ENCODE measurements around the gene SCYL1.

Gene SCYL1

DNA sequence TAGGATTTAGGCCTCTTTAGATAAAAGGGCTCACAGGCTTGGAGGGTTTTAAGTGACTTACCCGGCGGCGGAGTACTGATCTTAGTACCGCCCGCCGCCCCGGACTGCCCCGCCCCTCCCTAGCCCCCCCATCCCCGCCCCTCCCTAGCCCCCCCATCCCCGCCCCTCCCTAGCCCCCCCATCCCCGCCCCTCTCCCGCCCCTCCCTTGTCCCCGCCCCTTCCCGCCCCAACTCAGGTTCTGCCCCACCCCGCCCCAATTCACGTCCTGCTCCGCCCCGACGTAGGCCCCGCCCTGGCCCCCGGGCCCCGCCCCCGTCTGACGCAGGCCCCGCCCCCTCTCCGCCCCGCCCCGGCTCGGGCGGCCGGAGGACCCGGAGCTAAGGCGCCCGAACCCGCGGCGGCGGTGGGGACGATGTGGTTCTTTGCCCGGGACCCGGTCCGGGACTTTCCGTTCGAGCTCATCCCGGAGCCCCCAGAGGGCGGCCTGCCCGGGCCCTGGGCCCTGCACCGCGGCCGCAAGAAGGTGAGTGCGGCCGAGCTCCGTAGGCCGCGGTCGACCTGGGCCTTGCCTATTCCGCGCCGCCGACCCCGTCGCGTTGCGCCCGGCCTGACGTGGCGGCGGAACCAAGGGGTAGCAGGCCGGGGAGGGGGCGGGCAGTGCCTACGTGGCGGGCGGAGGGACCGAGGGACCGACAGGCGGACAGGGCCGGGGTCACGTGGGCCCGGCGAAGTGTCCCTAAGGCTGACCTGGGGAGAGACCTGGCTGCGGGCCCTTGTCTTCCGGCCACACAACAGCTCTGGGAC is at the start of gene SCYL1:
SCYL1 (plus strand) TSS at position 343 of the 805 bp plus-strand sequence; CDS start at position 414, 71 bp downstream.
- peak; percentile 89 for DNase-seq

DNA sequence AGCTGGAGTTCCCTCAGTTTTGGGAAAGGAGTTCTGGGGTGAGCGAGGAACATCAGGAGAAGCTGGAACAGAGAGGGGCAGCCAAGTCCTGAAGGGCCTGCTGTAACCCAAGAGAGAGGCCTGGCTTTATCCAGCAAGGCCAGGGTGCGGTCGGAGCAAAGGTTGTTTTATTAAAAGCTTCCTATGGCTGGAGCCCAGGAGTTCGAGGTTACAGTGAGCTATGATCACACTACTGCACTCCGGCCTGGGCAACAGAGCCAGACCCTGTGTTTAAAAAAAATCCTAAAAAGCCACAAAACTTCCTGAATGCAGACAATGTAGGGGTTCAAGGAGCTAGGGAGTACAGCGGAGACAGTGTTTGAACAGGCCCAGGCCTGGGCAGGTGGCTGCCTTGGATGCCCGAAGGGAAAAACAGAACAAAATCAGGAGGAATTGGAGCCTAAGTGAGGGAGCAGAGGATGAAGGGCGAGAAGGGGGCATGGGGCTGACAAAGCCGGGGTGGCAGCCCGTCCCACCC is 48.2 kb upstream of the SCYL1 start:
- DNase-seq: no peak

DNA sequence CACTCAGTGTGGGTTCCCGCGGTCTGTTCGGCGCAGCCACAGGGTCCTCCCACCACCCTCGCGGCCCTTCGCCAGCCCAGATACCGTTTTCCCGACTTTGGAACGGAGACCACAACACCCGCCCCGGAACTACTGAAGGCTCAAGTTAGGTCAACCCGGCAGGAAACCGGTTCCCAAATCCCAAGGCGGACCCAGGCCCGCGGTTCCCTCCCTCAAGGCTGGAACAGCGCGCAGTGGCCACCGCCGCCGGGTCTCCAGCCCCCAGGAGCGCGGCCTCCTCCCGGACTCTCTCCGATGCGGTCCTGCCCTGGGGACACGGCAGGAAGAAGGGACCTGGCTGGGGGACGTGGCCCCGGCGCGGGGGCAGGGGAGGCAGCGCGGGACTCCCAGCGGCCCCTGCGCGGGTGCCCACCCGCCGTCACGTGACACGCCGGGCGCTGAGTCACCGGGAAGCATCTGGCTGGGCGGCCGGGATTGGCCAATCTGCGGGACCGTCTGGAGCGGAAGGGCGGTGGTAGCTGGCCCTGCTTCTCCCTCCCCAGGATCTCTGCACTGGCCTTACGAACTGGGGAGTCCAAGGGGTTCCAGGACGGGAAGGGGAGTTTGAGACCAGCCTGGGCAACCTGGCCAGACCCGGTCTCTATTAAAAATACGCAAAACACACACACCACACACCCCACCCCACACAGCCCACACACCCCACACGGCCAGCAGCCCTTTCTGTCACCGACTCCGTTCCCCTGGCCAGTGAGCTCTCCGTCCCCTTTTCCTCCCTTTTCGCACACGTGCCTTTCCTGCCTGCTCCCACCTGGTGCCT is 47.5 kb upstream of the SCYL1 start:
- peak; percentile 99 for DNase-seq

DNA sequence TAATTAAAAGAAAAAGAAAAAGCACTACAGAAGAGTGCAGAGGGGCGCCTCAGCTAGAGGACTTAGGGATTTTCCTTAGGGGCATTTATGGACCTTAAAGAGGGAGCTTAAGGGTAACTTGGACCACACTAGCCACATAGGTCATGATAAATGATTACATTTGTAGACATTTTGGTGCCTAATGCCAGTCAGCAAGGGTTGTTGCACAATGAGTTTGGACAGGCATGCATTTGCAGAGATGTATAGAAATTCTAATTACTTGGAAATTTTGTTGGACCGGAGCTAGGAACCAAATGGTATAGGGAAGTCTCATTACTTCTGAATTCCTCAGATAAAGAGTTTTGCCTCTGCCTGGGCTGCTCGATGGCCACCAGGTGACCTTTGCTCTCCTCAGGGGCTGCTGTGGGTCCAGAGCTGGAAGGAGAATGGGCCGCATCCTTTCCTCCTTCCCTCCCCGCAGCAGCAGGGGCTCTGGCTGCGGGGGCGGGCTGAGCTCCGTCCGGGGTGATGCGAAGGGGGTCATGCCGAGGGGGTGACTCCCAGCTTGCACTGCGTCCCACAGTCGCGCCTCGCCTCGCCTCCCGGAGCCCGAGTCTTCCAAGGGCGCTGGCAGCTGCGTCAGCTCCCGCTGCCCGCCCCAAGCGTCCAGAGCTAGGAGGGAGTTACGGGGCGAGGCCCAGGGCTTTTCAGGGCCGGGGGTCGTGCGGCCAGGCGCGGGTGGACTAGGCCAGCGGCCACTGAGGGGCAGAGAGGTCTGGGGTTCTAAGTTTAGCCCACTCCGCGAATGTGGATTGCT is 46.3 kb upstream of the SCYL1 start:
- DNase-seq: peak; percentile 57

DNA sequence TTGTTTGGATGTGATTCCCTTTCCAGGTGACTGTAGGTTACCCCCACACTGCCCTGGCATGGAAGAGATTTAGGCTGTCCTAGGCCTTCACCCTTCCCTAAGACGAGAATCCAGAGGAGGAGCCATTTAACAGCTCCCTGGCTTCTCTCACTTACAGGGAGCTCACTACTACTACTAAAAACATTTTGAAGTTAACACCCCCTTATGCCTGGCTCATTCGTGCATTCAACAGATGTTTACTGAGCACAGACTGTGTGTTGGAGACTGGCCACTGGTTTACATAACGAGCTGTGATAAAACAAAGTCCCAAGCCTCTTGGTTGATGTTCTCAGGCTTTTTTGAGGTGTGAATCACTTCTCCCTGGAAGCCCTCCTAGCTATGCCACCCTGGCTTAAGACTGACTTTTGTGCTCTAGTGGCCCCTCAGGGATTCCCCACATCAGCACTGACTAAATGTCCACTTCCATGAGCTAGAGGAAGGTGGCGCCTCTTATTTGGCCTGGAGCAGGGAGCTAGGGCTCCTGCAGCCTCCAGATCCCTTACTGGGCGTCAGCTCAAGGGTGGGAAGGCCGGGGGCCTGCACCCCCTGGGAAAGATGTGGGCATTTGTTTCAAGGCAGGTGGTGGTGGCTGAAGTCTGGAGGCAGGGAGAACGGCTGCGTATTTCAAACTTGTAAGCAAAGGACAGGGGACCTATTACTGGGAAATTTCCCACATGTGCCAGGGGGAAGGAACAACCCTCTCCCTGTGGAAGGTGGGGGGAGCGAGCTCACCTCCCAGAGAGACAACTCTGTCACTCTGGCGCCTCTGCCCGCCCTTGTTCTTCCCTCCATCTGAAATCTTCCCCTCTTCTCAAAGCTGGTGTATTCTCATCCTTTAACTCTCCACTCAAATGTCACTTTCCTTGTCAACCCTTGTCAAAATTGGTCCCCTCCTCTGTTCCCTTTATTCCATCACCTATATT is 45.4 kb upstream of the SCYL1 start:
- peak; percentile 60 for DNase-seq

DNA sequence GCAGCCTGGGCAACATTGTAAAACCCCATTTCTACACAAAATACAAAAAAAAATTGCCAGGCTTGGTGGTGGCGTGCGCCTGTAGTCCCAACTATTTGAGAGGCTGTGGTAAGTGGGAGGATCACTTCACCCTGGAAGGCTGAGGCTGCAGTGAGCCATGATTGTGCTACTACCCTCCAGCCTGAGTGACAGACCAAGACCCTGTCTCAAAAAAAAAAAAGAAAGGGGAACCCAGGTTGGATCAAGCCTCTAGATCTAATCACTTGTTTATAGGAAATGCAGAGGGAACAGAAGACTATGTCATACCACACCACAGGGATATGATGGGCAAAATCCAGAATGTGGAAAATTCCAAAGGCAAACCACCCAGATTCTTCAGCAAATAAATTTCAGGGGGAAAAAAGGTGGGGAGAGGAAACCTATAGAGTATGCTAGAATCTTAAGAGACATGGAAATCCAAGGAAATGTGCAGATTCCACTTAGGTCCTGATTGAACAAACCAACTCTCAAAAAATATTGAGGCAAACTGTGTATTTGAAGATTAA is 42.5 kb upstream of the SCYL1 start:
- no peak for DNase-seq

DNA sequence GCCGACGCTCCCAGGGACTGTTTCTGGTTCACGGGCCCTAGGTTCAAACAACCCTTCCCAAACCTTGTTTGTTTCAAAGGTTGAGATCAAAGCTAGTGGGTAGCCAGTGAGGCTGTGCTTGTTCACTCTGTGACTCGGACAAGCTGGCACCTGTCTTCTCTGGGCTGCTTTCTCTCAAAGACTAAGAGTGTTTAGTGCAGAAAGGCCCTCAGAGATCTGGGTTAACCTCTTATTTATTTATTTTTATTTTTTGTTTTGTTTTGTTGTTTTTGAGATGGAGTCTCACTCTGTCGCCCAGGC is 39.0 kb upstream of the SCYL1 start:
- DNase-seq: no peak

DNA sequence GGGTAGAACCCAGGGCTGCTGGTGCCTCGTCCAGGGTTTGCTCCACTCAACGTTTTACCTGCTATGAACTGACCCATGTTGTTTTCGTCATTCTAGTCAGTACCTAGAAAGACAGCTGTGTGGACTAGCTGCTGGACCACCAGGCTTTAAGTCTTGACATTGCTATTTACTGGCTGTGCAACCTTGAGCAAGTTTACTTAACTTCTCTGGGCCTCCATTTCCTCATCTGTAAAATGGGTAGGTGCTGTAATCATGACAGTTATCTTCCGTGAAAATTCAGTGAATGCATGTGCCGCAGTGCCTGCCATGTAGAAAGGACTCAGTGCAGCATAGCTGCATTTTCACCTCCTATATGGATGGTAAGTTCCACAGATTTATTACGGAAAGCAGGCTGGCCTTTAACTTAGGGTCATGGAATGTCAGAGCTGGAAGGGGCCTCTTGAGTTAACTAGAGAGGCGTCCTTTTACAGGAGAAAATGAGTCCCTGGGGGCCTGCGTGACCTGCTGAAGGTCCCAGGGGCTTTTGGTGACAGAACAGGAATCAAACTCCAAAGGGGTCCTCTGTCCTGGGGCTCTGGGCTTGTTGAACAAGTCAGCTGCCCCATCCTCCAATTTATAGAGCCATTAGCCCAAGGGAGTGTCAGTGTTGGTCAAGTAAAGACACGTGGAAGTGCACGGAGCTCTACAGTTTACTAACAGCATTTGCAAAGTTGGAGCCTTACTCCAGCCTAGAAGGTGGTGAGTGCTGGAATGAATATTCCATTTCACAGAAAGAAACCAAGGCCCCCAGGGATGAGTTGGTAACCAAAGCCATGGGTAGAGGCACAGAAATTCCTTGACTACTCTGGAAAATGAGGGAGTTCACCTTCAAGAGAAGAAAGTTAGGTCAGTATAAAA is 38.1 kb upstream of the SCYL1 start:
- no peak for DNase-seq

DNA sequence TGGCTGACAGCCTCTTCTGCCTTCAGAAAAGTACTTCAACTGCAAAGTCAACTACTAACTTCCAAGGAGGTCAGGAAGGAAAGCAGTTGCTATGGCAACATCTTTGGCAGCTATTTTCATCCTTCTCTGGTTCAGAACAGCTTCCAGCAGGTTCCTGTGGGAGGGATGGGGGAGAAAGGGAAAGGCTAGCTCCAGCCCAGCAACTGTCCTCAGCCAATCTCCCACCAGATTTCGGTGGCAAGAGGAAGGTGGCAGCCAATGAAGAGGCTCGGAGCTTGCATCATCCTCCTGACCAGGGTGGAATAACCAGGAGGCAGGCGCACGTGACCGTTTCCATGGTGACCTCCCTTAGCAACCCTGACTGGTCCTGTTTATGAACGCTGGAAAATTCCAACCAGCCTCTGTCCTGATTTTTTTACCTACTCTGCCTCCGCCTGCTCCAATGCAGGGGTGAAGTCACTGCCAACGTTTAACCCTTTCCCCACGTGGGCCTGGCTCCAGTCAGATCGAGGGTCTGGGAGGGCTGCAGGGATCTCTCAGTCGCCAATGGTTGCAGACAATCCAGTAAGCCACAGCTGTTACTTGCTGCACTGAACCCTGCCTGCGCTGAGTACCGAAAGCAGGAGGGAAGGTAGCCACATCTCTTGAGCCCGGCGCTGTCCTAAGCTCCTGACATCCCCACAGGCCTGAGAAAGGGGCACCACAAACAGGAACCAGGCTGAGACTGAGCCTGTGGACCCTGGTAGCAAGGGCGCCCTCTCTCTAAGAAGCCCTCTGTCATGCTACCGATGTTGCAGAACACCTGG is 37.2 kb upstream of the SCYL1 start:
- peak; percentile 93 for DNase-seq

DNA sequence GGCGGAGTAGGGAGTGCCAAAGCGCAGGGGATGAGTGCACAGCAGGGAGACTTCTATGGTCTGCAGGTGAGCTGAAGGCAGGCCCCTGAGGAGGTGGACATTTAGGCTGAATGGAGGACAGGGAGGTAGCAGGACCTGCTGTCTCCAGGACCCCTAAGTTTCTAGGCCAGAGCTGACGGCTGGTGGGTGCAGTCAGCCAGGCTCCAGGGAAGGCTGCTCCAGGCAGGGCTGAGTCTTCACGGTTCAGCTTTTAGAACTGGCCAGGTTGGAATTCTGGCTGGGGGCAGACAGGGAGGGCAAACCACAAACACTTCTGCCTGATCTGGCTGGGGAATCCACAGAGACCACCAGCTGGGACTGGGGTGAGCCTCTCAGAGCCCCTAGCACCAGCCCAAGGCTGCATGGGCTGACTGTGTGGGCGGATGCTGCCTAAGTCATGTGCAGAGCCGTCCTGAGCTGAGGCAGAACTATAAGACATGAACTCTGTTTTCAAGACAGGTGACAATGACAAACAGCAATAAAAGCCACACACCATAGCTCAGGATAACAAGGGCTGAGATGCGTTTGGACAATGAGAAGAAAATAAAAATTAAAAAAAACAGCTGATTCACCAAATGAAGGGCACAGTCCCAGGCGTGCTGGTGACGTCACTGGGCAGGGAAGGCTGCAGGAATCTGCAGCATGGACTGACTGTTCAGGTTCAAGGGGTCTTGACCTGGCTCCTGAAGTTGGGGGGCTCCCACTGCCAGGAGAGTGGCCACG is 36.4 kb upstream of the SCYL1 start:
- no peak for DNase-seq

DNA sequence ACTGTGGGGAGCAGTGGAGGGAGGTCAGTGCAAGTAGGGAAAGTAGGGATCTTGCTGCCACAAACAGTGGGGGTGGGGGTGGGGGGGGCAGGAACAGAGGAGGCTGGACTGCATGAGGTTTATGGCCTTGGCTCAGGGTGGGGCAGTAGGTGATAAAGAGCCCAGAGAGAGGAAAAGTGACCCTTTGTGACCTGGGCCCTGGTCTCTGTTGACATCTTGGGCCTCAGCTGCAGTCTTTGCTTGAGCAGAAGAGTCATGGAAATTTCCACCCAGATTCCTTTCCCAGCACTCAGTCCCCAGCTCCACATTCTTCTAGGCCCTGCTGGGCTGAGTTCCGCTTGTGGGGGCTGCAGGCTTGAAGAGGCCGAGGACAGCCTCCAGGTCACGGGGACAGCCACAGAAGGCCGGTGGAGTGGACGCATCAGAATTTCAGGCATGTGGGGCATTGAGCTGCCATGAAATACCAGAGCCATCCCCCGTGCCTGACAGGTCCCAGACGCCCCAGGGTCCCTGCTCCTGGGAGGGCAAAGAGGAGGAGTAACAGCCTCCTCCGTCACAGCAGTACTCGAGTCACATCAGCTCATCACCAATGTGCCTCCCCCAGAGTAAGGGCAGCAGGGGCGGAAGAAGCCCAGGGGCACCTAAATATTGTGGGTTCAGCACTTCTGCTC is 35.7 kb upstream of the SCYL1 start:
- no peak for DNase-seq

DNA sequence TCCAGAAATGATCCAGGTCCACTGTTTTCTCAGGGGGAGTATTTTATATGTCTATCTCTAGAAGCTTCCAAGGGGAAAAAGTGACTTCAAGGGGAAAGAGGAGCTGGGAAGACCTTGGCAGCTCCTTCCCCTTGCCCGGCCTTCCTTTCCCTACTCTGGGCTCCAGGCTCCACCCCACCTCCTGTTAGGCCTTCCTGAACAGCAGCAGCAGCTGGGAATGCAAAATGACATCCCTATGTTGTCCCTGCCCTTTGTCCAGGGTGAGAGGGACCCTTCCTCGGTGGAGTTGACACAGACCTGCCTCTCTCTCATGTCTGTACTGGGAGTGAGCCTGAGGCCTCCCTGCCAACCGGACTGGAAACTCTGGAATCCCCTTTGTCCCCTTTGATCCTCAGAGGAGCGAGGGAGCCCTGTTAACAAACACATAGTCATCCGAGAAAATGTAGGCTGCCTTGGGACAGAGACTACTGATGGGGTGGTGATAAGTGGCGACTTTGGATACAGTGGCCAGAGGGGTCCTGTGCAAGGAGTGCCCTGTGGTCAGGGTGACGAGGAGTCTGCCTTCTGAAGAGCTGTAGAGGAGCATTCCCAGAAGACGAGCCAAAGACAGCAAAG is 35.1 kb upstream of the SCYL1 start:
- DNase-seq: no peak

DNA sequence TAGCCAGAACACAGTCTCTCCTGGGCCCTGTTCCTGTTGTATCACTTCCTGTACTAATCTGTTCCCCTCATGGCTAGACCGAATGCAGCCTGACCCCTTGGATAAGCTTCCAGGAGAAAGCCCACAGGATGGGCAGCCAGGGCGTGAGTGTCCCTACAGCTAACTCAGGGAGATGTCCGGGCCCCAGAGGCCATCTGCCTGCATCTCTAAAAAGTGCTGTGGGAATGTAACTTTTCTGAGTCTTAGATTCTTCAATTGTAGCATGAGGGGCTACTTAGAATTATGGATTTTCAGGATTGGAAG is 33.8 kb upstream of the SCYL1 start:
- DNase-seq: no peak

DNA sequence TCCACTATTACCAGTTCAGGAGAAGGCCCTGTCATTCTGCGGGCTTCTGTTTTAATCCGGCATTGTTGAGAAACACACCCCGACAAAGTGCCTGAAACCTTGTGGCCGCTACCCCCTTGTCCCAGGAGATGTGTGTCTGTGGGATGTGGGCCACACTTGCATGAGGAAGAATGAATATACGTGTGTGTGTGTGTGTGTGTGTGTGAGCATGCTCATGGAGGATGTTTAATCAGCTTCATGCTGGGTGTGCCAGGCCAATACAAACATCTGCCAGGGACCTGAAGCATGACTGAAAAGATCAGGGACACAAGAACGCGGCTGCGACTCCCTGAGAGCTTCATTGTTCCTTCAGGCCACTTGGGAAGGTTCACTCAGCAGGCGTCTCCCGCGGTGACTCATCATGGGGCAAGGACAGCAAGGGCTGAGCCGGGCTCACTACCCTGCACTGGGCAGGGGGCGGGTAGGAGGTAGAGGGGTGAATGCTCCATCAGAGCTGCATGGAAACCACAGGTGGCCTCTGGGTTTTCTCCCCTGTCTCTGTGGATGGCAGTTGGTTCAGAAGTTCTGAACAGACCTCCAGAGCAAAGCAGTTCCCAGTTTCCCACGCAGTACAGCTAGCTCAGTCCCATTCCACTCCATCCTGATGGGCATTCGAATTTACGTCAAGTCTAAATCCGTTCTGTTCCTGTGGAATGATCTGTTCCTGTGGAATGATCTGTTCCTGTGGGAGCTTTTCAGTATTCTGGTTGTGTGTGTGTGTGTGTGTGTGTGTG is 33.1 kb upstream of the SCYL1 start:
- DNase-seq: peak; percentile 86

DNA sequence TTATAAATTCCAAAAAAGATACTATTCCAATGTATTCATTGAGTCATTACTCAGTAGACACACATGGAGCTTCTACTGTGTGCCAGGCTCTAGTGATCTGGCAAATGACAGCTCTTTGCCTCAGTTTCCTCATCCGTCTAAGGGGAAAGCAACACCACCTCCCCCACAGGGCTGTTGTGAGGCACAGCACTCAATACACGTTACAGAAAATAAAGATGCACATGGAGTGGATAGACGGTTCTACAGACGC is 32.6 kb upstream of the SCYL1 start:
- DNase-seq: no peak

DNA sequence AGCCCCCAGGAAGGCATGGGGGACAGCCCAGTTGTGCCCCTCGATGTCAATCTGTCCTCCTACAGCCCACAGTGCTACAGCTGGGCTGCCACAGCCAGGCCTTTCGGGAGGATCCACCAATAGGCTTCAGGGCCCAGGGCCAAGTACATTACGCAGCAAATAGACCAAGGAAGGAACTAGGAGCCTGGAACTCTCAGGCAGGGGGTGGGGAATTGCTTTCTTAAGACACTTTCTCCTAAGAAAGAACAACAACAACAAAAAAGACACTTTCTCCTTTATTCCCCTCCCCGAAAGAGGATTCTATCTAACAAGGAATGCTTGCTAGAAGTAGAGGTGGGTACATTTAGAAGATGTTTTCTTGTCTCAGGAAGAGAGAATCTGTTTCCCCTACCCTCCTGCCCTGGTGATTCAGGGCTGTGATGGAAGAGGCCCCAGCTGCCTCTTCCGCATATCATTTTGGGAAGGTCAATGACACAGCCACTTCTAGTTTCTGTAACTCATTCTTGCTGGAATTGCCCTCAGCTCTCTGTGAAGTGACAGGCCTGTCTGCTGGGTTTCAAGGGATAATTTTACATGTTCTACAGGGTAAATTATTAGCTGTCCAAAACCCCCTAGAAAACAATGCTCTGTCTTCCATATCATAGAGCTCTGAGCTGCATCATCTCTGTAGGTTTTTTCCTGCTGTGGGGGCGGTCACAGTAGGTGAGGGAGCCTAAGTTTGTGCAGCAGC is 32.1 kb upstream of the SCYL1 start:
- peak; percentile 95 for DNase-seq

Measured in suppressor macrophage treated with lipopolysaccharide for 4 hours (primary cell).